Smooth muscle cell (in vitro differentiated cells): ENCODE measurements around the gene PLXNA2. TPM values are rescaled to one million over a fixed set of nuclear protein-coding genes. Genes with fewer than 3 reads are reported as not detected.

ENCODE experiments used
- DNase-seq: peaks from one replicate; lab custom pipeline; 2025; ENCODE audit not compliant: unreplicated experiment; lab: John Stamatoyannopoulos, UW
- H2AFZ ChIP-seq: fragments of 200-600 bp; sonication (generic); 2 replicates; pipeline ENCODE4 v1.6.0; 2016; ENCODE audit warnings: antibody characterized with exemption, low read depth, mild to moderate bottlenecking
- H3F3A ChIP-seq: fragments of 200-600 bp; sonication (generic); 2 replicates; pipeline ENCODE4 v1.6.0; 2017; ENCODE audit warnings: antibody characterized with exemption, low read depth
- H3K27ac ChIP-seq: fragments of 200-600 bp; sonication (generic); 2 replicates; pipeline ENCODE4 v1.5.1; 2016; ENCODE audit warnings: low read depth, mild to moderate bottlenecking
- H3K27me3 ChIP-seq: fragments of 200-600 bp; sonication (generic); 2 replicates; pipeline ENCODE4 v1.6.1; 2016; ENCODE audit warnings: low read depth, mild to moderate bottlenecking
- H3K36me3 ChIP-seq: fragments of 200-600 bp; sonication (generic); 2 replicates; pipeline ENCODE4 v1.5.1; 2016; ENCODE audit warnings: low read depth
- H3K4me1 ChIP-seq: fragments of 200-600 bp; sonication (generic); 2 replicates; pipeline ENCODE4 v1.5.1; 2016; ENCODE audit warnings: low read depth
- H3K4me2 ChIP-seq: fragments of 200-600 bp; sonication (generic); 2 replicates; pipeline ENCODE4 v1.6.0; 2016; ENCODE audit warnings: mild to moderate bottlenecking
- H3K4me3 ChIP-seq: fragments of 200-600 bp; sonication (generic); 2 replicates; pipeline ENCODE4 v1.5.1; 2016; ENCODE audit warnings: mild to moderate bottlenecking
- H3K79me2 ChIP-seq: fragments of 200-600 bp; sonication (generic); 2 replicates; pipeline ENCODE4 v1.6.0; 2016; ENCODE audit warnings: low read depth, mild to moderate bottlenecking
- H3K9ac ChIP-seq: fragments of 200-600 bp; sonication (generic); 2 replicates; pipeline ENCODE4 v1.6.0; 2016; ENCODE audit warnings: low read depth
- H3K9me3 ChIP-seq: fragments of 200-600 bp; sonication (generic); replicated peaks from 2 replicates; pipeline ENCODE4 v1.5.1; 2016; ENCODE audit warnings: low read depth
- H4K20me1 ChIP-seq: fragments of 200-600 bp; sonication (generic); 2 replicates; pipeline ENCODE4 v1.6.0; 2016; ENCODE audit warnings: low read depth
- WGBS: methylation state at CpG from one replicate; pipeline ENCODE4 v1.1.7; 2016; ENCODE audit warnings: low lambda C conversion rate; 5-methylcytosine and 5-hydroxymethylcytosine counted together
- polyA plus RNA-seq: library from polyadenylated mRNA; unstranded; fragments of >200 nt; fragmentation: Nextera tagmentation; extraction: Ambion mirVana; gene quantifications from 2 replicates; pipeline ENCODE4 v1.2.1, GENCODE V29; 2016
- total RNA-seq: library from RNA; depleted of rRNA; stranded (reverse); fragments of >200 nt; gene quantifications from 2 replicates; pipeline ENCODE4 v1.2.3, GENCODE V29; 2014
- TF ChIP-seq, protein P1 (sequence below): fragments of 200-600 bp; sonication (generic); IDR thresholded peaks from 2 replicates; pipeline ENCODE4 v1.5.1; 2017; ENCODE audit warnings: borderline replicate concordance, mild to moderate bottlenecking, antibody characterized with exemption; ENCODE audit not compliant: insufficient read depth, poor library complexity, severe bottlenecking

PLXNA2 gene
- total and polyA plus RNA-seq, 2 experiments from 2014 or later: 8.2 to 8.7 TPM

DNA sequence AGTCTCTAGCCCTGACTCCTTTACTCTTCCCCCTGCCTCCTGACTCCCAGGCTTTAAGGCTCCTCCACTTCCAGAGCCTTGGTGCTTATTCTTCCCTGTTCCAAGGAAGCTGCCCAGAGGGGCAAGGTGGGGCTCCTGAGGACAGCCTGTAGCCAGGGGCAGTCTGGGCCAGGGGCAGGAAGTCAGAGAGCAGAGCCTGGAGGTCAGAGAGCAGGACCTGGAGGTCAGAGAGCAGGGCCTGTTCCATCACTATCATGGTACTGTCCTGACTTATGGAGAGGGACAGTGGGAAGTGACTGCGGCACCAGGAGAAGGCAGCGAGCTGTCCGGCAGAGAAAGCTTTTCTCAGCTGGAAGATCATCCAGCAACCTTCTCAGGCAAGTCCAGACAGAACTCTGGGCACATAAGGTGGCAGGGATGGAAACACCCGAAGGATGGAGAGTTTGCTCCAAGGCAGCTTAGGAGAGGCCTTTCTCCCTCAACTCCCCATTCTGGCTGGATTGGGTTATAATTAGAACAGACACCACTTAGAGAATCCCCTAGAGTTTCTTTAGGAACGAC lies 25.0 kb downstream of the PLXNA2 start:
- peak overlapping the region; percentile 85 for H3K27ac ChIP-seq
- peak overlapping the region; percentile 72 for H3K4me2 ChIP-seq
- peaks cover 27% of the 10 kb centered on the region for H3K4me1 ChIP-seq
- H3K79me2 ChIP-seq: peaks cover 11% of the 10 kb centered on the region
- TF ChIP-seq, protein P1, sequence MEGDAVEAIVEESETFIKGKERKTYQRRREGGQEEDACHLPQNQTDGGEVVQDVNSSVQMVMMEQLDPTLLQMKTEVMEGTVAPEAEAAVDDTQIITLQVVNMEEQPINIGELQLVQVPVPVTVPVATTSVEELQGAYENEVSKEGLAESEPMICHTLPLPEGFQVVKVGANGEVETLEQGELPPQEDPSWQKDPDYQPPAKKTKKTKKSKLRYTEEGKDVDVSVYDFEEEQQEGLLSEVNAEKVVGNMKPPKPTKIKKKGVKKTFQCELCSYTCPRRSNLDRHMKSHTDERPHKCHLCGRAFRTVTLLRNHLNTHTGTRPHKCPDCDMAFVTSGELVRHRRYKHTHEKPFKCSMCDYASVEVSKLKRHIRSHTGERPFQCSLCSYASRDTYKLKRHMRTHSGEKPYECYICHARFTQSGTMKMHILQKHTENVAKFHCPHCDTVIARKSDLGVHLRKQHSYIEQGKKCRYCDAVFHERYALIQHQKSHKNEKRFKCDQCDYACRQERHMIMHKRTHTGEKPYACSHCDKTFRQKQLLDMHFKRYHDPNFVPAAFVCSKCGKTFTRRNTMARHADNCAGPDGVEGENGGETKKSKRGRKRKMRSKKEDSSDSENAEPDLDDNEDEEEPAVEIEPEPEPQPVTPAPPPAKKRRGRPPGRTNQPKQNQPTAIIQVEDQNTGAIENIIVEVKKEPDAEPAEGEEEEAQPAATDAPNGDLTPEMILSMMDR: no peak
- peak overlapping the region; percentile 46 for H2AFZ ChIP-seq
- no peaks in the 10 kb centered on the region for H3K27me3 ChIP-seq
- H3K36me3 ChIP-seq: peaks cover 2% of the 10 kb centered on the region
- no peak overlapping the region for H3K9ac ChIP-seq
- no peaks in the 10 kb centered on the region for H4K20me1 ChIP-seq
- DNase-seq: no peak
- H3K4me3 ChIP-seq: no peak overlapping the region
- H3F3A ChIP-seq: peaks cover 10% of the 10 kb centered on the region
- H3K9me3 ChIP-seq: no peaks in the 10 kb centered on the region
- WGBS: 77% methylated on average over 5 of the region's 5 CpGs

DNA sequence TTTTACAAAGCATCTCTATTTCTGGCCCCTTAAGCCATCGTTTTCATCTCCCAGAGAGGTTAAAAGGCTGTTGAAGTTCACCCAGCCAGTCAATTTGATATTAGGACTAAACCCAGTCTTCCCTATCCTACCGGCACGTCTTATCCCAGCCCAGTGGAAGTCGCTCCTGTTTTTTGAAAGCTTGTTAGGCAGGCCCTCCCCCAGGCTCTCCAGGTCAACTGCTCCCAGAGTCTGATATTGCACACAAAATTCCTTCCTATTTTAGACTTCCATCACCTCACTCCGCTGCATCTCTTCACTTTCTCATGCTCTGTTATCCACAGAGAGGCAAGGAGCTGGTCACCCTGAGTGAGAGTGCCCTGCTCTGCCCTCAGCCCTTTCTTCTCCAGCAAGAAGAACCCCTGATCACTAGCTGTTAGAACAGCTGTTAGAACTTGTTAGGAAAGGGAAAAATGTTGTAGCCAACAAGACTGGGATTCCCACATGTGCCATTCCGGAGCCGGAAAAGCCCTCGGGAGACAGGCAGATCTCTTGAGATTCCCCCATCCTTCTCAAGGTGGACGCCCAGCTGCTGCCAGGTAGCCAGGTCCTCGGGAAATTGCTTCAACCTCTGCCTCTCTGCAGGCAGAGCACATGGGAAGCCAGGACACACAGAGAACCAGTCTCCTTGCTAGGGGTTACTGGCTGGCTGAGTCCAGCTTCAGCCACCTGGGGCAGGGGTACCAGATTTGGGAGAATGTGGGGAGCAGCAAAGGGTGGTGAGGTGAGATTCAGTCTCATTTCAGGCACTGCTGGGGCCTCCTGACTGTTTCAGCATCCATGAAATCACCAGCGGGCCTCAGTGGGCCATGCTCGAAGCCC lies 25.7 kb downstream of the PLXNA2 start:
- no peaks in the 10 kb centered on the region for H3K9me3 ChIP-seq
- H3K4me3 ChIP-seq: no peak overlapping the region
- peak overlapping the region; percentile 6 for H3K4me2 ChIP-seq
- H3K4me1 ChIP-seq: peaks cover 34% of the 10 kb centered on the region
- no peak overlapping the region for H2AFZ ChIP-seq
- H3F3A ChIP-seq: peaks cover 10% of the 10 kb centered on the region
- H3K9ac ChIP-seq: no peak overlapping the region
- H3K27ac ChIP-seq: peak overlapping the region; percentile 85
- WGBS: 87% methylated on average over 12 of the region's 12 CpGs
- peaks cover 2% of the 10 kb centered on the region for H3K36me3 ChIP-seq
- no peak for DNase-seq
- TF ChIP-seq, protein P1: no peak
- peaks cover 8% of the 10 kb centered on the region for H3K79me2 ChIP-seq
- no peaks in the 10 kb centered on the region for H4K20me1 ChIP-seq
- no peaks in the 10 kb centered on the region for H3K27me3 ChIP-seq

DNA sequence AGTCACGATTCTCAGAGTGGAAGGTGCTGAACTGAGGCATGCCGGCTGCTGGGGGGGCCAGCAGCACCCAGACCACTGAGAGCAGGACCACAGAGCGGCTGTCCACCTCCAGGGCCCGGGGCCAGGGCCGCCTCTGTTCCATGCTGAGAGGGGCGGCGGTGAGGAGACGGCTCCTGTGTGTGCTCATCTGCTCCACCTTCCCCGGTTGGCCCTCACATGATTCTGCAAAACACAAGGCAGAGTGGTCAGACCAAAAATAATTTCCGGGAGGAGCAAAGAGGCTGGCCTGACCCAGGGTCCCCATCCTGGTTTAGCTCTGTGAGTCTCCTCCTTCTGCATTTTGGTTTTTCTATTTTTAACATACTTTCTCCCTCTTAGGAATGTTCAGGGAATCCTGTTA lies 26.4 kb downstream of the PLXNA2 start:
- no peak overlapping the region for H3K4me2 ChIP-seq
- H3K9ac ChIP-seq: no peak overlapping the region
- WGBS: 98% methylated on average over 10 of the region's 10 CpGs
- peaks cover 32% of the 10 kb centered on the region for H3K4me1 ChIP-seq
- no peak overlapping the region for H2AFZ ChIP-seq
- no peak for DNase-seq
- H3F3A ChIP-seq: peaks cover 13% of the 10 kb centered on the region
- no peaks in the 10 kb centered on the region for H4K20me1 ChIP-seq
- H3K4me3 ChIP-seq: no peak overlapping the region
- no peak overlapping the region for H3K27ac ChIP-seq
- no peaks in the 10 kb centered on the region for H3K9me3 ChIP-seq
- H3K27me3 ChIP-seq: no peaks in the 10 kb centered on the region
- H3K79me2 ChIP-seq: peaks cover 8% of the 10 kb centered on the region
- TF ChIP-seq, protein P1: no peak
- H3K36me3 ChIP-seq: peaks cover 2% of the 10 kb centered on the region

DNA sequence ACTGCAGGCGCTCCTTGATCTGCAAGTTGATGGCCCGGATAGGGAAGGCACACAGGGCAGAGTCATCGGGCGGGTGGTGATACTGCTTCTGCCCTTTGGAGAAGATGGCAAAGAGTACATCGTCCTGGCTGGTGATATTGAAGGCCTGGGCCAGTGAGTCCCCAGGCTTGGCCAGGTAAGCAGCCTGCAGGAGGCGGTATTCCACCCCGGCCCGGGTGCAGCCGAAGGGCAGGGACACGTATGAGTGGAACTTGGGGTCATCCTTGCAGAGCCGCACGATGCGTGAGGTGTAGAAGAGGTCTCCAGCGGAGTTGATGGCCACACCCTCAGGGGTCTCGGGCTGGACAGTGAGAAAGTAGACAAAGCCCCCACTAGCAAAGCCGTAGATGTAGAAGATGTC lies 27.4 kb downstream of the PLXNA2 start:
- H2AFZ ChIP-seq: no peak overlapping the region
- TF ChIP-seq, protein P1: no peak
- H3K4me3 ChIP-seq: no peak overlapping the region
- H3K79me2 ChIP-seq: peaks cover under 1% of the 10 kb centered on the region
- peaks cover 2% of the 10 kb centered on the region for H3K36me3 ChIP-seq
- no peaks in the 10 kb centered on the region for H4K20me1 ChIP-seq
- no peak for DNase-seq
- H3K4me2 ChIP-seq: no peak overlapping the region
- WGBS: 98% methylated on average over 16 of the region's 16 CpGs
- no peak overlapping the region for H3K9ac ChIP-seq
- H3K27me3 ChIP-seq: no peaks in the 10 kb centered on the region
- no peak overlapping the region for H3K27ac ChIP-seq
- no peaks in the 10 kb centered on the region for H3K9me3 ChIP-seq
- peaks cover 32% of the 10 kb centered on the region for H3K4me1 ChIP-seq
- H3F3A ChIP-seq: peaks cover 11% of the 10 kb centered on the region
